ENCODE data around the gene SDR42E1.

DNA sequence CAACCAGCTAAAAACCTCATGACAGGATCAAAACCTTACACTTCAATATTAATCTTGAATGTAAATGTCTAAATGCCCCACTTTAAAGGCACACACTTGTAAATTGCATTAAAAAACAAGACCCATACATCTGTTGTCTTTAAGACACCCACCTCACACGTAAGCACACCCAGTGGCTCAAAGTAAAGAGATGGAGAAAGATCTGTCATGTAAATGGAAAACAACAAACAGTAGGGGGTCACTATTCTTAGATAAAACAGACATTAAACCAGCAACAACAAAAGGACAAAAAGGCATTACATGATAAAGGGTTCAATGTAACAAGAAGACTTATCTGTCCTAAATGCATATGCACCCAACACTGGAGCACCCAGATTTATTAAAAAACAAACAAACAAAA, 35.6 kb downstream of the SDR42E1 start:
- TF ChIP-seq, protein P1, sequence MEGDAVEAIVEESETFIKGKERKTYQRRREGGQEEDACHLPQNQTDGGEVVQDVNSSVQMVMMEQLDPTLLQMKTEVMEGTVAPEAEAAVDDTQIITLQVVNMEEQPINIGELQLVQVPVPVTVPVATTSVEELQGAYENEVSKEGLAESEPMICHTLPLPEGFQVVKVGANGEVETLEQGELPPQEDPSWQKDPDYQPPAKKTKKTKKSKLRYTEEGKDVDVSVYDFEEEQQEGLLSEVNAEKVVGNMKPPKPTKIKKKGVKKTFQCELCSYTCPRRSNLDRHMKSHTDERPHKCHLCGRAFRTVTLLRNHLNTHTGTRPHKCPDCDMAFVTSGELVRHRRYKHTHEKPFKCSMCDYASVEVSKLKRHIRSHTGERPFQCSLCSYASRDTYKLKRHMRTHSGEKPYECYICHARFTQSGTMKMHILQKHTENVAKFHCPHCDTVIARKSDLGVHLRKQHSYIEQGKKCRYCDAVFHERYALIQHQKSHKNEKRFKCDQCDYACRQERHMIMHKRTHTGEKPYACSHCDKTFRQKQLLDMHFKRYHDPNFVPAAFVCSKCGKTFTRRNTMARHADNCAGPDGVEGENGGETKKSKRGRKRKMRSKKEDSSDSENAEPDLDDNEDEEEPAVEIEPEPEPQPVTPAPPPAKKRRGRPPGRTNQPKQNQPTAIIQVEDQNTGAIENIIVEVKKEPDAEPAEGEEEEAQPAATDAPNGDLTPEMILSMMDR (IDR thresholded peaks at IDR 0.05), result no peak
- TF ChIP-seq POLR2A (IDR thresholded peaks at IDR 0.05), result no peak

Measured in tibial nerve (tissue), 3 donors.